Cardiac muscle cell (in vitro differentiated cells and primary cell): ENCODE measurements around the gene PKN3. TPM values are rescaled to one million over a fixed set of nuclear protein-coding genes. Genes with fewer than 3 reads are reported as not detected.

Experiments used
- DNase-seq, 2 donors: peaks; one replicate each; pipeline versions ENCODE4 v3.0.0 to v3.0.0-alpha.2; 2010 to 2017; ENCODE audit warnings: low read depth in 1 of 2, low spot score in 1 of 2
- H3K27ac ChIP-seq: fragments of 200-600 bp; sonication (generic); 2 replicates; pipeline ENCODE4 v1.5.1; 2016
- H3K27me3 ChIP-seq: fragments of 200-600 bp; sonication (generic); 2 replicates; pipeline ENCODE4 v1.6.0; 2016; ENCODE audit warnings: control low read depth
- H3K36me3 ChIP-seq: fragments of 200-600 bp; sonication (generic); 2 replicates; pipeline ENCODE4 v1.5.1; 2016; ENCODE audit warnings: control low read depth
- H3K4me1 ChIP-seq: fragments of 200-600 bp; sonication (generic); 2 replicates; pipeline ENCODE4 v1.8.1; 2017; ENCODE audit warnings: low read depth, mild to moderate bottlenecking, mixed run types
- H3K4me3 ChIP-seq: fragments of 200-600 bp; sonication (generic); 2 replicates; pipeline ENCODE4 v1.5.1; 2016; ENCODE audit warnings: mild to moderate bottlenecking
- H3K9me3 ChIP-seq: fragments of 200-600 bp; sonication (generic); 2 replicates; pipeline ENCODE4 v1.5.1; 2017; ENCODE audit warnings: low read depth, mild to moderate bottlenecking, control low read depth
- polyA plus RNA-seq: library from polyadenylated mRNA; unstranded; fragments of >200 nt; fragmentation: Nextera tagmentation; extraction: Ambion mirVana; gene quantifications from 2 replicates; pipeline ENCODE4 v1.2.1, GENCODE V29; 2016
- total RNA-seq: library from RNA; depleted of rRNA; stranded (reverse); fragments of >200 nt; gene quantifications from 2 replicates; pipeline ENCODE4 v1.2.3, GENCODE V29; 2016
- TF ChIP-seq, protein P1 (sequence below): IDR thresholded peaks from 2 replicates; pipeline ENCODE4 v1.5.1; 2012; ENCODE audit warnings: low read depth, mild to moderate bottlenecking, low read length

Gene PKN3
- total and polyA plus RNA-seq, 2 experiments from 2014 or later, result 13.4 to 17.9 TPM

DNA sequence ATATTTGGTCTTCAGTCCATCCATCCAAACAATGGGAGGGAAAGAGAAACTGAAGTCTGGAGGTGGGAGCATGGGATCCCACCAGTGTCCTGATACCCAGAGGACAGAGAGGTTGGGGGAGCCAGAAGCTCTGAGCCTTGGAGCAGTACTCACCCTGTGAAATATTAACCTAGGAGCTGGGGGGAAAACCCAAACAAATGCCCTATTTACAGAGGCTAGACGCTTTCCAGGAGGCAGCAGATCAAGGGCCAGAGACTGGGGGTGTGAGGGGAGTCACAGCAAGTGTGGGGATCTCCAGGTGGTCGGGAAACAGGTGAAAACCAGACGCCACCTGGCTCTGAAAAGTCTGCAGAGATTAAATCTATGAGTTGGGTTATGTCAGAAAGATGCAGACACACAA lies 63.2 kb downstream of the PKN3 start:
- Histone ChIP-seq H3K27ac (no peak overlapping the region), H3K4me1 (peaks cover under 1% of the 10 kb centered on the region), H3K9me3 (no peaks in the 10 kb centered on the region), H3K36me3 (no peaks in the 10 kb centered on the region), H3K27me3 (no peaks in the 10 kb centered on the region), H3K4me3 (no peak overlapping the region)
- TF ChIP-seq, protein P1, sequence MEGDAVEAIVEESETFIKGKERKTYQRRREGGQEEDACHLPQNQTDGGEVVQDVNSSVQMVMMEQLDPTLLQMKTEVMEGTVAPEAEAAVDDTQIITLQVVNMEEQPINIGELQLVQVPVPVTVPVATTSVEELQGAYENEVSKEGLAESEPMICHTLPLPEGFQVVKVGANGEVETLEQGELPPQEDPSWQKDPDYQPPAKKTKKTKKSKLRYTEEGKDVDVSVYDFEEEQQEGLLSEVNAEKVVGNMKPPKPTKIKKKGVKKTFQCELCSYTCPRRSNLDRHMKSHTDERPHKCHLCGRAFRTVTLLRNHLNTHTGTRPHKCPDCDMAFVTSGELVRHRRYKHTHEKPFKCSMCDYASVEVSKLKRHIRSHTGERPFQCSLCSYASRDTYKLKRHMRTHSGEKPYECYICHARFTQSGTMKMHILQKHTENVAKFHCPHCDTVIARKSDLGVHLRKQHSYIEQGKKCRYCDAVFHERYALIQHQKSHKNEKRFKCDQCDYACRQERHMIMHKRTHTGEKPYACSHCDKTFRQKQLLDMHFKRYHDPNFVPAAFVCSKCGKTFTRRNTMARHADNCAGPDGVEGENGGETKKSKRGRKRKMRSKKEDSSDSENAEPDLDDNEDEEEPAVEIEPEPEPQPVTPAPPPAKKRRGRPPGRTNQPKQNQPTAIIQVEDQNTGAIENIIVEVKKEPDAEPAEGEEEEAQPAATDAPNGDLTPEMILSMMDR, result no peak
- no peak for DNase-seq

DNA sequence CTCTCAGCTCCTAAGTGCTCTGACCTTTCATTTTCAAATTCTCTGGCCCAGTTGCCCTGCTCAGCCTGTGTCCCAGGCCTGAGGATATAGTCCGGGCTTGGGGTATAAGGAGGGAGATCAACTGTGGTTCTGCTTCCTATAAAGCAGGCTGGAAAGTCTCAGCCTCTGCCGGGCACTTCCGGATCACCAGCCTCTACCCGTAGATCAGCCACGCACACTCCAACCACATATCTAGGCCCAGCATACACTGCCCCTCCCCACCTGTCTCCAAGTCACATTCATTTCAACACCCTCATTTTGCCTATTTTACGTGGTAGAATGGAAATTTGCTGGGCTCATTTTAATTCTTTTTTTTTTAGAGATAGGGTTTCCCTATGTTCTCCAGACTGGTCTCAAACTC lies 66.3 kb downstream of the PKN3 start:
- H3K4me1 ChIP-seq, result peaks cover 5% of the 10 kb centered on the region
- no peak overlapping the region for H3K27ac ChIP-seq
- TF ChIP-seq, protein P1, result no peak

More for the DNA sequence above, 66.3 kb downstream of the PKN3 start:
- H3K9me3 ChIP-seq, result no peaks in the 10 kb centered on the region
- H3K4me3 ChIP-seq, result no peak overlapping the region
- no peaks in the 10 kb centered on the region for H3K27me3 ChIP-seq
- no peaks in the 10 kb centered on the region for H3K36me3 ChIP-seq
- DNase-seq, result no peak

Other genes with a start within 250 kb of the PKN3 start
- gene ODF2, start 246.5 kb upstream of the PKN3 start, total RNA-seq, result 31.5 and 66.9 TPM in 2 replicates
- 31.3 and 47.2 TPM in 2 replicates for gene ODF2, start 246.5 kb upstream of the PKN3 start, polyA plus RNA-seq
- 20.6 and 22.4 TPM in 2 replicates for gene GLE1, start 197.8 kb upstream of the PKN3 start, total RNA-seq
- 16.3 and 28.4 TPM in 2 replicates for gene GLE1, start 197.8 kb upstream of the PKN3 start, polyA plus RNA-seq
- gene SPTAN1, start 149.9 kb upstream of the PKN3 start, total RNA-seq, result 207 and 227 TPM in 2 replicates
- gene SPTAN1, start 149.9 kb upstream of the PKN3 start, polyA plus RNA-seq, result 118 TPM in 2 replicates
- gene DYNC2I2, start 45.7 kb upstream of the PKN3 start, total RNA-seq, result 77.2 and 94.9 TPM in 2 replicates
- gene DYNC2I2, start 45.7 kb upstream of the PKN3 start, polyA plus RNA-seq, result 81.7 and 119 TPM in 2 replicates
- gene SET, start 13.3 kb upstream of the PKN3 start, total RNA-seq, result 335 and 481 TPM in 2 replicates
- 227 and 262 TPM in 2 replicates for gene SET, start 13.3 kb upstream of the PKN3 start, polyA plus RNA-seq
- 58.7 and 87.1 TPM in 2 replicates for gene ZDHHC12, start 21.6 kb downstream of the PKN3 start, total RNA-seq
- 47.4 and 68.3 TPM in 2 replicates for gene ZDHHC12, start 21.6 kb downstream of the PKN3 start, polyA plus RNA-seq
- 89.6 and 94.1 TPM in 2 replicates for gene ZER1, start 69.4 kb downstream of the PKN3 start, total RNA-seq
- gene ZER1, start 69.4 kb downstream of the PKN3 start, polyA plus RNA-seq, result 74.1 and 84.7 TPM in 2 replicates
- gene TBC1D13, start 84.8 kb downstream of the PKN3 start, total RNA-seq, result 24.6 and 26.6 TPM in 2 replicates
- gene TBC1D13, start 84.8 kb downstream of the PKN3 start, polyA plus RNA-seq, result 33.4 and 39.4 TPM in 2 replicates
- gene ENDOG, start 116.0 kb downstream of the PKN3 start, total RNA-seq, result 93.3 and 136 TPM in 2 replicates
- gene ENDOG, start 116.0 kb downstream of the PKN3 start, polyA plus RNA-seq, result 177 and 209 TPM in 2 replicates
- gene SPOUT1, start 127.3 kb downstream of the PKN3 start, total RNA-seq, result 20.2 and 24.2 TPM in 2 replicates
- 32.1 and 52.1 TPM in 2 replicates for gene SPOUT1, start 127.3 kb downstream of the PKN3 start, polyA plus RNA-seq
- gene KYAT1, start 179.4 kb downstream of the PKN3 start, total RNA-seq, result 23.3 and 25.0 TPM in 2 replicates
- 21.8 and 36.9 TPM in 2 replicates for gene KYAT1, start 179.4 kb downstream of the PKN3 start, polyA plus RNA-seq
- gene LRRC8A, start 179.6 kb downstream of the PKN3 start, total RNA-seq, result 48.1 and 55.8 TPM in 2 replicates
- gene LRRC8A, start 179.6 kb downstream of the PKN3 start, polyA plus RNA-seq, result 28.6 and 31.6 TPM in 2 replicates
- 25.3 and 36.6 TPM in 2 replicates for gene PHYHD1, start 218.5 kb downstream of the PKN3 start, total RNA-seq
- 40.8 and 43.8 TPM in 2 replicates for gene PHYHD1, start 218.5 kb downstream of the PKN3 start, polyA plus RNA-seq
- 21.0 and 32.2 TPM in 2 replicates for gene DOLK, start 245.1 kb downstream of the PKN3 start, total RNA-seq
- 33.3 and 37.1 TPM in 2 replicates for gene DOLK, start 245.1 kb downstream of the PKN3 start, polyA plus RNA-seq
- gene NUP188, start 245.2 kb downstream of the PKN3 start, total RNA-seq, result 50.8 and 52.0 TPM in 2 replicates
- 35.8 and 38.9 TPM in 2 replicates for gene NUP188, start 245.2 kb downstream of the PKN3 start, polyA plus RNA-seq